ENCODE results near the gene FCN3.
A peak's percentile ranks its signal among the peaks of the same experiment; 100 is the strongest.

The FCN3 gene

GRCh38 chr1:27346357-27346756 lies 28.3 kb downstream of the FCN3 start:
- Histone ChIP-seq H3K4me1 (ENCODE audit: control insufficient read depth, insufficient read depth, low read length) (peaks cover 17% of the 10 kb centered on the region), H3K36me3 (ENCODE audit: control insufficient read depth, insufficient read depth, low read length) (no peaks in the 10 kb centered on the region), H3K9me3 (ENCODE audit: control insufficient read depth, insufficient read depth, low read length) (no peaks in the 10 kb centered on the region)

GRCh38 chr1:27345272-27345671 lies 29.4 kb downstream of the FCN3 start:
- peaks cover 10% of the 10 kb centered on the region for H3K27me3 ChIP-seq (ENCODE audit: control insufficient read depth, insufficient read depth, low read length)
- H3K4me1 ChIP-seq (ENCODE audit: control insufficient read depth, insufficient read depth, low read length), result peaks cover 20% of the 10 kb centered on the region
- no peaks in the 10 kb centered on the region for H3K9me3 ChIP-seq (ENCODE audit: control insufficient read depth, insufficient read depth, low read length)
- H3K4me3 ChIP-seq (ENCODE audit: low read depth, low read length), result no peak overlapping the region
- no peaks in the 10 kb centered on the region for H3K36me3 ChIP-seq (ENCODE audit: control insufficient read depth, insufficient read depth, low read length)
- no peak overlapping the region for H3K27ac ChIP-seq (ENCODE audit: low read depth, low read length)
- H3K9ac ChIP-seq (ENCODE audit: low read depth, low read length), result no peak overlapping the region

More at GRCh38 chr1:27346357-27346756, 28.3 kb downstream of the FCN3 start:
- Histone ChIP-seq H3K4me3 (ENCODE audit: low read depth, low read length) (no peak overlapping the region), H3K27me3 (ENCODE audit: control insufficient read depth, insufficient read depth, low read length) (peaks cover 15% of the 10 kb centered on the region), H3K9ac (ENCODE audit: low read depth, low read length) (no peak overlapping the region), H3K27ac (ENCODE audit: low read depth, low read length) (no peak overlapping the region)

GRCh38 chr1:27343639-27344025 lies 31.0 kb downstream of the FCN3 start:
- H3K27me3 ChIP-seq (ENCODE audit: control insufficient read depth, insufficient read depth, low read length), result no peaks in the 10 kb centered on the region
- no peak overlapping the region for H3K4me3 ChIP-seq (ENCODE audit: low read depth, low read length)
- H3K9ac ChIP-seq (ENCODE audit: low read depth, low read length), result no peak overlapping the region
- no peaks in the 10 kb centered on the region for H3K9me3 ChIP-seq (ENCODE audit: control insufficient read depth, insufficient read depth, low read length)
- no peaks in the 10 kb centered on the region for H3K36me3 ChIP-seq (ENCODE audit: control insufficient read depth, insufficient read depth, low read length)
- no peak overlapping the region for H3K27ac ChIP-seq (ENCODE audit: low read depth, low read length)
- H3K4me1 ChIP-seq (ENCODE audit: control insufficient read depth, insufficient read depth, low read length), result peaks cover 14% of the 10 kb centered on the region

GRCh38 chr1:27342778-27343638 lies 31.6 kb downstream of the FCN3 start:
- H3K27me3 ChIP-seq (ENCODE audit: control insufficient read depth, insufficient read depth, low read length), result no peaks in the 10 kb centered on the region
- H3K9ac ChIP-seq (ENCODE audit: low read depth, low read length), result no peak overlapping the region
- no peaks in the 10 kb centered on the region for H3K9me3 ChIP-seq (ENCODE audit: control insufficient read depth, insufficient read depth, low read length)
- no peaks in the 10 kb centered on the region for H3K36me3 ChIP-seq (ENCODE audit: control insufficient read depth, insufficient read depth, low read length)
- H3K4me3 ChIP-seq (ENCODE audit: low read depth, low read length), result no peak overlapping the region
- peaks cover 14% of the 10 kb centered on the region for H3K4me1 ChIP-seq (ENCODE audit: control insufficient read depth, insufficient read depth, low read length)
- no peak overlapping the region for H3K27ac ChIP-seq (ENCODE audit: low read depth, low read length)

GRCh38 chr1:27342391-27342777 lies 32.2 kb downstream of the FCN3 start:
- no peak overlapping the region for H3K9ac ChIP-seq (ENCODE audit: low read depth, low read length)
- H3K4me1 ChIP-seq (ENCODE audit: control insufficient read depth, insufficient read depth, low read length), result peaks cover 14% of the 10 kb centered on the region
- no peak overlapping the region for H3K27ac ChIP-seq (ENCODE audit: low read depth, low read length)
- no peaks in the 10 kb centered on the region for H3K36me3 ChIP-seq (ENCODE audit: control insufficient read depth, insufficient read depth, low read length)
- H3K27me3 ChIP-seq (ENCODE audit: control insufficient read depth, insufficient read depth, low read length), result no peaks in the 10 kb centered on the region
- H3K4me3 ChIP-seq (ENCODE audit: low read depth, low read length), result peak overlapping the region; percentile 47
- H3K9me3 ChIP-seq (ENCODE audit: control insufficient read depth, insufficient read depth, low read length), result no peaks in the 10 kb centered on the region

GRCh38 chr1:27341525-27342252 lies 32.9 kb downstream of the FCN3 start, which contains the start of gene SYTL1:
Gene SYTL1, plus strand, starts transcription at chr1:27342022. Its CDS starts 3,313 bp downstream, at chr1:27345335.
- Histone ChIP-seq H3K27me3 (ENCODE audit: control insufficient read depth, insufficient read depth, low read length) (no peaks in the 10 kb centered on the region), H3K36me3 (ENCODE audit: control insufficient read depth, insufficient read depth, low read length) (no peaks in the 10 kb centered on the region), H3K9ac (ENCODE audit: low read depth, low read length) (no peak within 1 kb of the TSS), H3K4me1 (ENCODE audit: control insufficient read depth, insufficient read depth, low read length) (peaks cover 14% of the 10 kb centered on the region), H3K4me3 (ENCODE audit: low read depth, low read length) (peak within 1 kb of the TSS; percentile 47), H3K9me3 (ENCODE audit: control insufficient read depth, insufficient read depth, low read length) (no peaks in the 10 kb centered on the region), H3K27ac (ENCODE audit: low read depth, low read length) (no peak within 1 kb of the TSS)

- Histone ChIP-seq H3K9me3 (ENCODE audit: control insufficient read depth, insufficient read depth, low read length) (no peaks in the 10 kb centered on the region), H3K27ac (ENCODE audit: low read depth, low read length) (no peak overlapping the region), H3K4me3 (ENCODE audit: low read depth, low read length) (no peak overlapping the region), H3K36me3 (ENCODE audit: control insufficient read depth, insufficient read depth, low read length) (peaks cover 19% of the 10 kb centered on the region), H3K27me3 (ENCODE audit: control insufficient read depth, insufficient read depth, low read length) (no peaks in the 10 kb centered on the region), H3K9ac (ENCODE audit: low read depth, low read length) (no peak overlapping the region), H3K4me1 (ENCODE audit: control insufficient read depth, insufficient read depth, low read length) (peaks cover 14% of the 10 kb centered on the region)
Observed at GRCh38 chr1:27339213-27339612, 35.4 kb downstream of the FCN3 start.

- Histone ChIP-seq H3K36me3 (ENCODE audit: control insufficient read depth, insufficient read depth, low read length) (peaks cover 23% of the 10 kb centered on the region), H3K9ac (ENCODE audit: low read depth, low read length) (no peak overlapping the region), H3K4me3 (ENCODE audit: low read depth, low read length) (no peak overlapping the region), H3K9me3 (ENCODE audit: control insufficient read depth, insufficient read depth, low read length) (no peaks in the 10 kb centered on the region), H3K27me3 (ENCODE audit: control insufficient read depth, insufficient read depth, low read length) (no peaks in the 10 kb centered on the region), H3K27ac (ENCODE audit: low read depth, low read length) (no peak overlapping the region), H3K4me1 (ENCODE audit: control insufficient read depth, insufficient read depth, low read length) (peaks cover 14% of the 10 kb centered on the region)
Observed at GRCh38 chr1:27338751-27339150, 35.9 kb downstream of the FCN3 start.

GRCh38 chr1:27336756-27337155 lies 37.9 kb downstream of the FCN3 start:
- H3K27me3 ChIP-seq (ENCODE audit: control insufficient read depth, insufficient read depth, low read length), result no peaks in the 10 kb centered on the region
- no peaks in the 10 kb centered on the region for H3K9me3 ChIP-seq (ENCODE audit: control insufficient read depth, insufficient read depth, low read length)
- peaks cover 33% of the 10 kb centered on the region for H3K36me3 ChIP-seq (ENCODE audit: control insufficient read depth, insufficient read depth, low read length)
- H3K27ac ChIP-seq (ENCODE audit: low read depth, low read length), result no peak overlapping the region
- no peak overlapping the region for H3K4me3 ChIP-seq (ENCODE audit: low read depth, low read length)
- no peak overlapping the region for H3K9ac ChIP-seq (ENCODE audit: low read depth, low read length)
- peaks cover 7% of the 10 kb centered on the region; the same call in 1 of the 2 replicates for H3K4me1 ChIP-seq (ENCODE audit: control insufficient read depth, insufficient read depth, low read length)

- Histone ChIP-seq H3K4me1 (ENCODE audit: control insufficient read depth, insufficient read depth, low read length) (no peaks in the 10 kb centered on the region), H3K27ac (ENCODE audit: low read depth, low read length) (no peak overlapping the region), H3K27me3 (ENCODE audit: control insufficient read depth, insufficient read depth, low read length) (no peaks in the 10 kb centered on the region), H3K9me3 (ENCODE audit: control insufficient read depth, insufficient read depth, low read length) (no peaks in the 10 kb centered on the region), H3K4me3 (ENCODE audit: low read depth, low read length) (no peak overlapping the region), H3K9ac (ENCODE audit: low read depth, low read length) (no peak overlapping the region), H3K36me3 (ENCODE audit: control insufficient read depth, insufficient read depth, low read length) (peaks cover 40% of the 10 kb centered on the region)
Observed at GRCh38 chr1:27335506-27336422, 38.9 kb downstream of the FCN3 start.

Measured in HUES48 (cell line).